HepG2 (cell line): ENCODE data around the gene CD300LF. TPM values are rescaled to one million over a fixed set of nuclear protein-coding genes. Genes with fewer than 3 reads are reported as not detected.
A peak's percentile ranks its signal among the peaks of the same experiment; 100 is the strongest.

Experiments
- AKNA ChIP-seq: sonication (generic); formaldehyde crosslinking; IDR thresholded peaks from 2 replicates; pipeline ENCODE4 v1.4.0; 2020; ENCODE audit warnings: missing genetic modification reagents, borderline replicate concordance
- EP300 ChIP-seq, 3 experiments: sonication (generic) in 1 of 3; formaldehyde crosslinking in 1 of 3; IDR thresholded peaks; 2 replicates each; pipeline versions ENCODE4 v1.5.1 to v1.6.1; 2011 to 2020; ENCODE audit warnings: low read depth in 2 of 3, low read length in 2 of 3, borderline replicate concordance in 1 of 3, improper control_type of control experiment in 1 of 3, mild to moderate bottlenecking in 1 of 3, missing genetic modification reagents in 1 of 3, moderate library complexity in 1 of 3
- HNF1A ChIP-seq, 2 experiments: sonication (generic) in 1 of 2; formaldehyde crosslinking in 1 of 2; IDR thresholded peaks; 2 replicates each; pipeline versions ENCODE4 v1.4.0 to v1.6.1; 2016 to 2020; ENCODE audit warnings: borderline replicate concordance in 1 of 2, low read depth in 1 of 2, mild to moderate bottlenecking in 1 of 2, missing genetic modification reagents in 1 of 2
- MLXIP ChIP-seq: sonication (generic); formaldehyde crosslinking; IDR thresholded peaks from 2 replicates; pipeline ENCODE4 v1.9.0; 2021; ENCODE audit warnings: missing genetic modification reagents, borderline replicate concordance
- SIX4 ChIP-seq: sonication (generic); formaldehyde crosslinking; IDR thresholded peaks from 2 replicates; pipeline ENCODE4 v1.4.0; 2020; ENCODE audit warnings: missing genetic modification reagents
- SP1 ChIP-seq, 2 experiments: fragments of 450-650 bp in 1 of 2; sonication (generic) in 1 of 2; formaldehyde crosslinking in 1 of 2; IDR thresholded peaks; 2 replicates each; pipeline versions ENCODE4 v1.4.0 to v1.6.1; 2016 to 2020; ENCODE audit warnings: missing genetic modification reagents in 1 of 2
- TERF1 ChIP-seq: sonication (generic); formaldehyde crosslinking; IDR thresholded peaks from 2 replicates; pipeline ENCODE4 v1.8.0; 2022; ENCODE audit warnings: mild to moderate bottlenecking, missing genetic modification reagents, moderate library complexity
- THAP11 ChIP-seq: IDR thresholded peaks from 2 replicates; pipeline ENCODE4 v1.6.1; 2016; ENCODE audit warnings: missing biosample characterization, missing genetic modification reagents
- ZFP37 ChIP-seq: sonication (generic); formaldehyde crosslinking; IDR thresholded peaks from 2 replicates; pipeline ENCODE4 v1.4.0; 2020; ENCODE audit warnings: missing genetic modification reagents, borderline replicate concordance
- ZNF207 ChIP-seq: fragments of 450-650 bp; IDR thresholded peaks from 2 replicates; pipeline ENCODE4 v1.6.1; 2016; ENCODE audit warnings: antibody characterized with exemption, borderline replicate concordance
- ZNF296 ChIP-seq: sonication (generic); formaldehyde crosslinking; conservative IDR thresholded peaks from 2 replicates; pipeline ENCODE4 v1.5.0; 2020; ENCODE audit warnings: mild to moderate bottlenecking, missing genetic modification reagents
- ZNF737 ChIP-seq: sonication (generic); formaldehyde crosslinking; IDR thresholded peaks from 2 replicates; pipeline ENCODE4 v1.5.0; 2020; ENCODE audit warnings: missing genetic modification reagents, mild to moderate bottlenecking, borderline replicate concordance
- polyA plus RNA-seq, 8 experiments: library from polyadenylated mRNA; depleted of rRNA in 3 of 8; stranded (reverse) in 7 of 8; unstranded in 1 of 8; fragments of >200 nt; fragmentation: Illumina TruSeq in 4 of 8; extraction: Trizol in 4 of 8; gene quantifications; 2 replicates each; pipeline versions ENCODE4 v1.2.1 to v1.2.3, GENCODE V29; 2011 to 2016; ENCODE audit warnings: low read depth in 4 of 8, missing spikeins in 1 of 8, mixed read lengths in 1 of 8; ENCODE audit not compliant: insufficient read depth in 1 of 8
- total RNA-seq, 5 experiments: library from RNA; depleted of rRNA; stranded (reverse); fragments of >200 nt; fragmentation: Illumina TruSeq; extraction: Trizol; gene quantifications; 2 replicates each; pipeline ENCODE4 v1.2.3, GENCODE V29; 2016; ENCODE audit warnings: low read depth in 1 of 5

CD300LF gene
- total and polyA plus RNA-seq, 2 of the 13 experiments (the other 11 are each of a cell fraction or from before 2014, with no cell fraction given), result not detected

GRCh38 chr17:74736513-74737298, 24.0 kb upstream of the CD300LF start, which contains the start of gene RAB37 (continued):
- TF ChIP-seq AKNA (CRISPR knock-in tag), result no peak
- no peak for TF ChIP-seq ZNF207
- no peak for TF ChIP-seq TERF1 (CRISPR knock-in tag)
- TF ChIP-seq THAP11 (CRISPR knock-in tag), result peak; percentile 80
- no peak for TF ChIP-seq ZFP37 (CRISPR knock-in tag)
- TF ChIP-seq MLXIP (CRISPR knock-in tag), result no peak
- TF ChIP-seq SIX4 (CRISPR knock-in tag), result no peak; the same call in 1 of the 2 replicates
- TF ChIP-seq SP1 (IDR thresholded peaks at IDR 0.05), result no peak
- TF ChIP-seq SP1 (CRISPR knock-in tag; IDR thresholded peaks at IDR 0.05), result peak; percentile 69
- 0 out of 2 replicates have a peak, but pooled peaks have one; percentile 50 for TF ChIP-seq ZNF296 (CRISPR knock-in tag)
- peak; percentile 95; the same call in 1 of the 2 replicates for TF ChIP-seq ZNF737 (CRISPR knock-in tag)
- TF ChIP-seq HNF1A (IDR thresholded peaks at IDR 0.05; ENCODE audit: low read depth), result 0 out of 2 replicates have a peak, but pooled peaks have one; percentile 43
- peak; percentile 76; the same call in 1 of the 2 replicates for TF ChIP-seq HNF1A (CRISPR knock-in tag; IDR thresholded peaks at IDR 0.05; ENCODE audit: borderline replicate concordance)
- TF ChIP-seq EP300 (IDR thresholded peaks at IDR 0.05; ENCODE audit: low read depth in 2 of 2, low read length in 2 of 2), result peak; percentile 85 to 87
- peak; percentile 75; the same call in 1 of the 2 replicates for TF ChIP-seq EP300 (CRISPR knock-in tag; IDR thresholded peaks at IDR 0.05; ENCODE audit: borderline replicate concordance)
